Omental fat pad (tissue), 4 donors: ENCODE results near the gene PAQR5. TPM values are rescaled to one million over a fixed set of nuclear protein-coding genes. Genes with fewer than 3 reads are reported as not detected.
"Not testable (repeated sequence)": the region's sequence is repeated elsewhere in the genome, so short reads cannot be mapped to it uniquely, and the experiment has no call there.

Experiments used
- ATAC-seq: fragments of 150-250 bp; one replicate; pipeline ENCODE4 v1.9.1; 2016; ENCODE audit warnings: mild to moderate bottlenecking, moderate library complexity; ENCODE audit not compliant: low FRiP score
- DNase-seq: peaks from one replicate; pipeline ENCODE4 v3.0.0-alpha.2; 2019; ENCODE audit warnings: low spot score
- total RNA-seq, 4 donors: library from RNA; depleted of rRNA; stranded (reverse); fragments of >200 nt; gene quantifications; one replicate each; pipeline ENCODE4 v1.1.0, GENCODE V29; 2016
- TF ChIP-seq, protein P1 (sequence below), 3 donors: fragments of 450-650 bp; IDR thresholded peaks; one replicate each; pipeline ENCODE4 v1.5.1; 2016 to 2017; ENCODE audit warnings: antibody characterized with exemption in 3 of 3, mild to moderate bottlenecking in 3 of 3, moderate library complexity in 2 of 3

Gene PAQR5
- total RNA-seq, 4 donors from 2014 or later, result 0.47 to 11.9 (median 0.86) TPM

DNA sequence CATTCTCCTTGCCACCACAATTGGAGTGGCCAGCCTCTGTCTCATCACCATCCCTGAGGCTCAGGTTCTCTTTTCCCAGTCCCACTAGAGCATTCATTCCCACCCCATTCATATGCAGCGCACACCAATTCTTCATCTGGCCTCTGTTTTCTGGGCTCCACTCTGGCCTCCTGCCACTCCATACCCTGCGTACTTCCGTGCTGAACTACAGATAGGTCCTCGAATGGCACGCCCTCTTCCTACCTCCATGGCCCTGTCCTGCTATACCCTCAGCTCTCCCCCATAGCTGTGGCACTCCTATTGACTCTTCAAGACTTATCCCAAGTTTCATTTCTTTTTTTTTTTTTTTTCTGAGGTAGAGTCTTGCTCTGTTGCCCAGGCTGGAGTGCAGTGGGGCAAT lies 25.9 kb downstream of the PAQR5 start:
- ATAC-seq (no peak), DNase-seq (no peak)
- TF ChIP-seq, protein P1, sequence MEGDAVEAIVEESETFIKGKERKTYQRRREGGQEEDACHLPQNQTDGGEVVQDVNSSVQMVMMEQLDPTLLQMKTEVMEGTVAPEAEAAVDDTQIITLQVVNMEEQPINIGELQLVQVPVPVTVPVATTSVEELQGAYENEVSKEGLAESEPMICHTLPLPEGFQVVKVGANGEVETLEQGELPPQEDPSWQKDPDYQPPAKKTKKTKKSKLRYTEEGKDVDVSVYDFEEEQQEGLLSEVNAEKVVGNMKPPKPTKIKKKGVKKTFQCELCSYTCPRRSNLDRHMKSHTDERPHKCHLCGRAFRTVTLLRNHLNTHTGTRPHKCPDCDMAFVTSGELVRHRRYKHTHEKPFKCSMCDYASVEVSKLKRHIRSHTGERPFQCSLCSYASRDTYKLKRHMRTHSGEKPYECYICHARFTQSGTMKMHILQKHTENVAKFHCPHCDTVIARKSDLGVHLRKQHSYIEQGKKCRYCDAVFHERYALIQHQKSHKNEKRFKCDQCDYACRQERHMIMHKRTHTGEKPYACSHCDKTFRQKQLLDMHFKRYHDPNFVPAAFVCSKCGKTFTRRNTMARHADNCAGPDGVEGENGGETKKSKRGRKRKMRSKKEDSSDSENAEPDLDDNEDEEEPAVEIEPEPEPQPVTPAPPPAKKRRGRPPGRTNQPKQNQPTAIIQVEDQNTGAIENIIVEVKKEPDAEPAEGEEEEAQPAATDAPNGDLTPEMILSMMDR (IDR thresholded peaks at IDR 0.05), result no peak

DNA sequence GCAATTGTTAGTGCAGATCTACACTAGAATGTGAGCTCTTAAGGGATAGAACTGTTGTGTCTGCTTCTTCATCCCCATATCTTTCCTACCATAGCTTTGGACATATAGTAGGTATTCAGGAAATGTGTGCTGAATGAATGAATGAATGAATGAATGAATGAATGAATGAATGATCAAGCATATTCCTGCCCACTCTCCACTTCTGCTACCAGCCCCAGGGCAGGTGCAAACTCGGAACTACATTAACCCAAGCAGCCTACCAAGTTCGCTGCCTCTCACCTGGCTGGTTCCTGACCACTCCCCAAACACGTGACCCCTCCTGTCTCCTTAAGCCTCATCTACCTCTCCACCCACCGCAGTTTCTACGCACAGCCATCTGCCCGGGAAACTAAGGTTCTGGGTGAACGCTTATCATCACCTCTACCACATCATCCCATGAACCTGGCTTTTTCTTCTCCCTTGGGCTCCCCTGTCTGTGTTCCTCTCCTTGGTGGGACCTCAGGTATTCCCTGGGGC lies 26.8 kb downstream of the PAQR5 start:
- ATAC-seq (no peak), DNase-seq (no peak)
- TF ChIP-seq, protein P1 (IDR thresholded peaks at IDR 0.05), result no peak

DNA sequence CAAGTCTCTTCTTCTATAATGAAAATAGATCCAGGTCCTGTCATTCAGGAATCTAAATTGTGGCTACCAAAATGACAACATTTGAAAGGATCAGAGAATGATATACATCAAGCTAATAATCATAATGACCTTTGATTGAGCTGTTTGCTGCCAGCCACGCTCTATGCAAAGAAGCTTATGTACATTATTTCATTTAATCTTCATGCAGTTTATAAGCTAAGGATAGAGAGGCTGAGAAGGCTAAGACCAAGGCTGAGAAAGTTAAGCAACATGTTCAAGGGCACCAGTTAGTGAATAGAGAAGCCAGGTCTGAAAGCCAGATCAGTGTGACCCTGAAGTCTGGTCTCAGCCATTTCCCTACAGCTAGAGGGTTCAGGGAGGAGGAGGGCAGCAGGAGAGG lies 29.4 kb downstream of the PAQR5 start:
- no peak for ATAC-seq
- no peak for DNase-seq
- TF ChIP-seq, protein P1 (IDR thresholded peaks at IDR 0.05), result no peak

DNA sequence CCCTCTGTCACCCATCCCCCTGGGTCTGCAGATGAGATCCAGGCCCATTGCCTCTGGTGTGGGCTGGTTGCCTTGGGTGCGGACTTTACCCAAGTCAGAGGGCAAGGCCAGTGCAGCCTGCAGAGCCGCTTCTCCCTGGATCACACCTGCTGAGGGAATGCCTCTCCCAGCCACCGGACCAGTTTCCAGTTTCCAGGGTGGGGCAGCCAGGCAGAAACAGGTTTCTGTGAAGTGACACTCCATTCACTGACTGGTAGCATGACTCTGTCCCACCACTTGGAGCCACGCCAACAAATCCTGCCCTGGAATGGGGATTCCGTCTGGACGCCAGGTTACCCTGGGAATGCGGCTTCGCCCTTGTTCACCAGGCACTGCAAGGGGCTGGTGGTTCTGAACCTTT lies 30.0 kb downstream of the PAQR5 start:
- ATAC-seq, result no peak
- TF ChIP-seq, protein P1 (IDR thresholded peaks at IDR 0.05), result no peak
- no peak for DNase-seq

DNA sequence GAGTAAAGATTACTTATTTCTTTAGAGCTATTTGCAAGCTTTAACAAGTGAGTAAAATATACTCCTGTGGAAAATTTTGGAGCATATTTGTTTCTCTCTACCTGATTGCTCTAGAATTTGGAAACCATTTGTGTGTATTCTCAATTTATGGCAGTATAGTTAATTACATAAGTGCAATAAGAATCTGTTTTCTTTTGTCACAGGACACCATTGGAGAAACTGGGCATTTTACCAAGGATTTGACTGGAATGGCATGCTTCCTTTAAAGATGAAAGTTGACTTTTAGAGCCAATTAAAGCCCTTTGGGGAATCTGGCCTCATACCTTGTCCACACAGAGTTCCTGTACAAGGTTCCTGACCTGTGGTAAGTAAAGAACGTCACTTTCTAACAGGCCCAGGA lies 38.4 kb downstream of the PAQR5 start:
- TF ChIP-seq, protein P1 (IDR thresholded peaks at IDR 0.05), result no peak
- ATAC-seq, result no peak
- DNase-seq, result no peak

DNA sequence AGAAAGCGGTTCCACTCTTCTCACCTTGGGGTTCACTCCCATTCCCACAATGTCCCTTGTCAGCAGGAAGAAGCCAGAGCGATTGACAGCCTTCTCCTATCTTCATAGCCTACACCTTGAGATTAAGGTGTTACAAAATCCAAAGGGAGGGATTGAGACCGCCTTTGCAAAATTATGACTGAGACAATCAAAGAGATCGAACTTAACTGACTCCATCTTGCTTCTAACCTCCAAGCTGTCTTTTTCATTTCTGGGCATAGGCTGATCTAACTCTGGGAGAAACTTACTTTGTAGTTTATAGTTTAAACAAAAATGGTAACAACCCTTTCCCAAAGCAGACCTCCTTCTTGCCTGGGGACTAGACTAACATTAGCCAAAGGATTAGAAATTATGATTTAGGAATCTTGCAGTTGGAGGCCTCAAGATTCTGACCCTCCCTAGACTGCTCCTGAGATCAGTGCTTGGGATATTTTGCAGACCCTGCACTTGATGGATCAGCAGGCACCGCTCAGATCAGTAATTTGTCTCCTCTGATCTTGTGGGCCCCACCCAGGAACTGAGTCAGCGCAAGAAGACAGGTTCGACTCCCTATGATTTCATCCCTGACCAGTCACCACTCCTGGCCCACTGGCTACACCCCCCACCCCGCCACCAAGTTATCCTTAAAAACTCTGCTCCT lies 40.0 kb downstream of the PAQR5 start:
- TF ChIP-seq, protein P1 (IDR thresholded peaks at IDR 0.05), result no peak
- DNase-seq (no peak), ATAC-seq (no peak)

DNA sequence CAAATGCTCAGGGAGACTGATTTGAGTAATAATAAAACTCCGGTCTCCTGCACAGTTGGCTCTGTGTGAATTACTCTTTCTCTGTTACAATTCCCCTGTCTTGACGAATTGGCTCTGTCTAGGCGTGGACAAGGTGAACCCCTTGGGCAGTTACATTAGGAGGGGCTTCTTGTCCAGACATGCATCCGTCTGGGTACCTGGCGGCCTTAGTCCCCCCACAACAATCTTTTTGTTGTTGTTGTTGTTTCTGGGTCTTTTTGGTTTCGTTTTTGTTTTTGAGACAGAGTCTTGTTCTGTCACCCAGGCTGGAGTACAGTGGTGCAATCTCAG lies 40.5 kb downstream of the PAQR5 start:
- not testable (repeated sequence) for DNase-seq, ATAC-seq
